DMS53 (cell line): Measurements from ENCODE around the gene THOP1.
"Not testable (repeated sequence)": the region's sequence is repeated elsewhere in the genome, so short reads cannot be mapped to it uniquely, and the experiment has no call there.

ENCODE experiments used
- DNase-seq: peaks from one replicate; lab custom pipeline; 2025; lab: John Stamatoyannopoulos, UW

The THOP1 gene

GRCh38 chr19:2782936-2783780 is 2.1 kb upstream of the THOP1 start, which contains the start of gene SGTA:
Gene SGTA, minus strand, starts transcription at chr19:2783273. Its CDS starts 14,205 bp downstream, at chr19:2769068.
- peak; percentile 99 for DNase-seq

- no peak for DNase-seq
These were observed 1.5 kb upstream of the THOP1 start for GRCh38 chr19:2783781-2784145.

- no peak for DNase-seq
These were observed 1.8 kb downstream of the THOP1 start for GRCh38 chr19:2787115-2787514.

- no peak for DNase-seq
These were observed 2.9 kb downstream of the THOP1 start for GRCh38 chr19:2788237-2788636.

GRCh38 chr19:2790194-2790556 is 4.9 kb downstream of the THOP1 start:
- no peak for DNase-seq

GRCh38 chr19:2790557-2791271 is 5.4 kb downstream of the THOP1 start:
- DNase-seq = no peak

DNA sequence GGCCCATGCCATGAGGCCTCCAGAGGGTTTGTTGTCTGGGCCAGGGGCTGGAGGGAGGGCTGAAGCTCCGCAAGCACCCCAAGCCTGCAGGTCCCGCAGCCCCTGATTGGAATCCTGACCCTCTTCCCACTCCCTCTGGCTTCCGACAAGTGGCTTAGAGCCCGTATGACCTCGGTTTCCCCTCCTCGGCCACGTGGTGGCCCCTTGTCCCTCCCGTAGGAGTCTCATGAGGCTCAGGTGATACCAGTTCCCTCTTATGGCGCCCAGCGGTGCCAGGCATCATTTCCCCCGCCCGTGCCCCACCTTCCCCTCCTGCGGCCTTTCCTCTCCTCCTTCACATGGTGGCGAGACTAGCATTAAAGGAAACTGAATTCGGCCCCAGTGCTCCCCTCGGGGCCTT is 6.1 kb downstream of the THOP1 start:
- DNase-seq = no peak

GRCh38 chr19:2791876-2792275 is 6.6 kb downstream of the THOP1 start:
- DNase-seq = no peak

DNA sequence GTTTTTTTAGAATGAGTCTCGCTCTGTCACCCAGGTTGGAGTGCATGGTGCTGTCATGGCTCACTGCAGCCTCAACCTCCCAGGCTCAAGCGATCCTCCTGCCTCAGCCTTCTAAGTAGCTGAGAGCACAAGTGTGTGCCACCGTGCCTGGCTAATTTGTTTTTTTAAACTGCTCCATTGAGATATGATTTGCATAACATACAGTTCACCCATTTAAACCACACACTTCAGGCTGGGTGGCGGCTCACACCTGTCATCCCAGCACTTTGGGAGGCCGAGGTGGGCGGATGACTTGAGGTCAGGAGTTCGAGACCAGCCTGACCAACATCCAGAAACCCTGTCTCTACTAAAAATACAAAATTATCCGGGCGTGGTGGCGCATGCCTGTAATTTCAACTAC is 7.4 kb downstream of the THOP1 start:
- not testable (repeated sequence) for DNase-seq

DNA sequence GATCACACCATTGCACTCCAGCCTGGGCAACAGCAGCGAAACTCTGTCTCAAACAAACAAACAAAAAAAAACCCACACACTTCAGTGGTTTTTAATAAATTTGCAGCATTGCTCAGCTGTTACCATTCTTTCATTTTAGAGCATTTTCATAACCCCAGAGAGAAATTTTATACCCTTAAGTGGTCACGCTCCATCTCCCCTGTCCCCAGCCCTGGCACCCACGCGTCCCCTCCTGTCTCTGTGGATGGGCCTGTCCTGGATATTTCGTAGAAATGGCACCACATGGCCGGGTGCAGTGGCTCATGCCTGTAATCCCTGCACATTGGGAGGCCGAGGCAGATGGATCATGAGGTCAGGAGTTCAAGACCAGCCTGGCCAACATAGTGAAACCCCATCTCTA is 7.8 kb downstream of the THOP1 start:
- no peak for DNase-seq

DNA sequence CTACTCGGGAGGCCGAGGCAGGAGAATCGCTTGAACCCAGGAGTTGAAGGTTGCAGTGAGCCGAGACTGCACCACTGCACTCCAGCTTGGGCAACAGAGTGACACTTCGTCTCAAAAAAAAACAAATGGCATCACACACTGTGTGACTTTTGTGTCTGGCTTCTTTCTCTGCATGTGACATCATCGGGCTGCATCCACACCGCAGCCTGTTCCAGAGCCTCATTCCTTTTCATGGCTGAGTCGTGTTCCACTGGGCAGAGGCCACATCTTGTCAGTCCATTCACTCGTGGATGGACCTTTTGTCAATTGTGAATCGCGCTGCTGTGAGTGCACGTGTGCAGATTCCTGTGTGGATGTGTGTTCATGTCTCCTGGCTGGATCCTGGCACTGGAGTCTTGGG is 8.3 kb downstream of the THOP1 start:
- no peak for DNase-seq

DNA sequence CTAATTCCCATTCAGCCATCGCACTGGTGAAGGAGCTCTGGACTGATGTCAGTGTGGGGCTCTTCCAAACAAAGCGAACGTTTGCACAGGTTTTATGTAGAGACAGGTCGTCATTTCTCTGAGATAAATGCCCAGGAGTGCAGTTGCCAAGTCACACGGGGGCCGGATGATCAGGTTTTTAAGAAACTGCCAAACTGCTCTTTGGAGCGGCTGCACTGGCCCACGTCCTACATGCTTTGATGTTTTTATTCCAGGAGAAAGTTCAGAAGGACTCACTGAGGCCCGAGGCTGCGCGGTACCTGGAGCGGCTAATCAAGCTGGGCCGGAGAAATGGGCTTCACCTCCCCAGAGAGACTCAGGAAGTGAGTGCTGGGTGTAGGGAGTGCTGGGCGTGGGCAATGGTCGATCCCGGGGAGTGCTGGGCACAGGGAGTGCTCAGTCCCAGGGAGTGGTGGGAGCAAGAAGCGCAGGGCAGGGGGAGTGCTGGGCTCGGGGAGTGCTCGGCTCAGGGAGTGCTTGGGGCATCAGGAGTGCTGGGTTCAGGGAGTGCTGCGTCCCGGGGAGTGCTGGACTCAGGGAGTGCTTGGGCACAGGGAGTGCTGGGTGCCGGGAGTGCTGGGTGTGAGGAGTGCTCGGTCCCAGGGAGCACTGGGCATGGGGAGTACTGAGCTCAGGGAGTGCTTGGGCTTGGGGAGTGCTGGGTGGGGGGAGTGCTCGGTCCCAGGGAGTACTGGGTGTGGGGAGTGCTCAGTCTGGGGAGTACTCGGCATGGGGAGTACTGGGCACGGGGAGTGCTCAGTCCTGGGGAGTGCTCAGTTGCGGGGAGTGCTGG is 10.7 kb downstream of the THOP1 start:
- no peak for DNase-seq

- DNase-seq = no peak
These were observed 11.5 kb downstream of the THOP1 start for GRCh38 chr19:2796659-2797266.

DNA sequence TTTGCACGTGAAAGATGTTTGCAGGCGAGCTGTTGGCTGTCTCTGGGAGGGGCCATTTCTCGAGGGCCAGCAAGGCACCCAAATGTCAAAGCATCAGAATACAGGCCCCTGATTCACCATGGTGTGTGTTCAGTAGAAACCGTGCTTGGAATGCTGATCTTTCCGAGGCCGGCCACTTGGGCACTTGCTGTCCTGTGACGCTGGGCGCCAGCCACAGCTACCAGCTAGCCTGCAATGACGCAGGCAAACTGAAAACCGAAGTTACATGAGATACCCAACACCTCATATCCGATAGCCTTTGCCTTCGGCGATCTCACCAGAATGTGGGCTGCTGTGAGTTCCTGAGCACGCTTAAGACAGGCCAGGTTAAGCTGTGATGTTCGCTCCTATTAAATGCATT is 12.0 kb downstream of the THOP1 start:
- no peak for DNase-seq

DNA sequence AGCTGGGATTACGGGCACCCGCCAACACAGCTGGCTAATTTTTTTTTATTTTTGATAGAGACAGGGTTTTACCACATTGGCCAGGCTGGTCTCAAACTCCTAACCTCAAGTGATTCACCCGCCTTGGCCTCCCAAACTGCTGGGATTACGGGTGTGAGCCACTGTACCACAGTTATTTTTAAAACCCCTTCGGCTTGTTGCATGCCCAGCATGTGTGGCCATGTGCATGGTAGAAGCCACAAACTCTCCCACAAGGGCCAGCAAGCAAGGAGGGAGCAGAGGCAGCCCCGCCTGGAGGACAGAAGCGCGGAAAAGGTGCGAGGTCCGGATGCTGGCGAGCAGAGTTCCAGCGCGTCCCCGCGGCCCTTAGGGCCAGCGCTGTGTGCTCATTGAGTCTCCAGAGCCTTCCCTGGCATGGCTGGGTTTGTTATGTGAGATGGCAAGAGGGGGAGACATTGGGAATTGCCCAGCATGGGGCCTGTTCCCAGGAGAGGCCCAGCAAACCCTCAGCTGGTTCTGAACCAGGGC is 12.9 kb downstream of the THOP1 start:
- DNase-seq = no peak

- no peak for DNase-seq
These were observed 13.4 kb downstream of the THOP1 start for GRCh38 chr19:2798733-2799132.

DNA sequence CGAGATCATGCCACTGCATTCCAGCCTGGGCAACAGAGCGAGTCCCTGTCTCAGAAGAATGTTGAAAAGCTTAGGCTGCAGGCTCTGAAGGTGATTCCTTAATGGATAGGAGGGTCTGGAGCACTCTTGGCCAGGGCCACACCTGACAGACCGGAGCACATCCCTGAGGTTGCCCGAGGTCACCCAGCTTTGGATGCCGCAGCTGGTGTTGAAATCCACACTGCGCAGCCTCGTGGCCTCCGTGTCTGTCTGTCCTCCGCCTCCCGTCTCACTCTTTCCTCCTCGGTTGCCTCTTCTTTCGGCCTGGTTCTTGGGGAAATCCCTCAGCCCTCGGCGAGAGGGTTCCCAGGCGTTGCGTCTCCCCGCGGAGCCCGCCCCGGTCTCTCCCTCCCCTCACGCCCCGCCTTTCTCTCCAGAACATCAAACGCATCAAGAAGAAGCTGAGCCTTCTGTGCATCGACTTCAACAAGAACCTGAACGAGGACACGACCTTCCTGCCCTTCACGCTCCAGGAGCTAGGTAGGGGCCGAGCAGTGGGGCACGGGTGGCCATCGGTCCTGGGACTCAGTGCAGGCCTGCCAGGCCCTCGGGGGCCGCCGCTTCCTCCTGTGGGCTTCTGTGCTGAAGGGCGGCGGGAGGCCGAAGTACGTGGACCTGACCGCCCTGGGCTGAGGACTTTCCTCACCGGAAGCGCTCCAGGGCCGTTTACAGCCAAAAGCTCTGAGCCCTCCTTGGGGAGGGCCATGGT is 14.1 kb downstream of the THOP1 start:
- DNase-seq = no peak

- no peak for DNase-seq
These were observed 15.2 kb downstream of the THOP1 start for GRCh38 chr19:2800506-2800905.

DNA sequence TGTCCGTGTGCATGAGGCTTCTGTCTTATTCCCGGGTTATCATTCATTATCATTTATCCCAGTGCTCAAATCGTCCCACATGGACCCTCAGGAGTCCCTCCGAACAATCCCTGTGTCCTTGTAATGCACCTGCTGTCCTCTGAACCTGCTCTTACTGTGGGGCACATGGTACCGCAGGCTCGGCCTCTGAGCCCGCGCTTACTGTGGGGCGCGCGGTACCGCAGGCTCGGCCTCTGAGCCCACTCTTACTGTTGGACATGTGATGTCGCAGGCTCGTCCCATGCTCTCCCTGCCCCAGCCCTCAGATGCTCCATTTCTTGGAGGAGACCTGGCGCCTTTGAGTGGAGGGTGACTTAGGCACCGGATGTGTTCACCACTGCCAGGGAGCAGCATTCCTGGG is 17.5 kb downstream of the THOP1 start:
- DNase-seq = no peak

DNA sequence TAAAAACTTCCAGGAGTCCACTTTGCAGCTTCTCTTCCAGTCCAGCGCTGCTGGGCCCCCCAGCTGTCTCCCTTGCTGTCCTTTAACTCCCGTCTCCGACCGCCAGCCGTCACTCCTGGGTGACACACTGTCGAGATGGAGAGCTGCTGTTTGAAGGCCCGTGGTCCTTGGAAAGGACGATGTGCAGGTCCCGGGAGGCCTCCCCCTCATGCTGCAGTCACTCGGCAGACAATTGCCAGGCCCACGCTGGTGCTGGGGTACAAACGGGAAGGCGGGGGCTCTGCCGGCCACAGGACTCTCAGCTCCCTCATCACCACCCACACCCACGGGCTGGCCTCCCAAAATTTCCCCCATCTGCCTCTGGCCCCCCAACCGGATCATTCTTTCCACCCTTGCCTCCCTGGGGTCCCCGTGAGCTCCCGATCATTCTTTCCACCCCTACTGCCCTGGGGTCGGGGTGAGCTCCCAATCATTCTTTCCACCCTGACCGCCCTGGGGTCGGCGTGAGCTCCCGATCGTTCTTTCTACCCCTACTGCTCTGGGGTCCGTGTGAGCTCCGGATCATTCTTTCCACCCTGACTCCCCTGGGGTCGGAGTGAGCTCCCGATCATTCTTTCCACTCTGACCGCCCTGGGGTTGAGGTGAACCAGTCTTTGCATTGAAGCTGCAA is 18.3 kb downstream of the THOP1 start:
- DNase-seq = no peak
